Glutamatergic neuron (in vitro differentiated cells): ENCODE measurements around the gene SERPINB12. TPM values are rescaled to one million over a fixed set of nuclear protein-coding genes. Genes with fewer than 3 reads are reported as not detected.
A peak's percentile ranks its signal among the peaks of the same experiment; 100 is the strongest.

ENCODE experiments used
- DNase-seq: peaks from one replicate; pipeline ENCODE4 v3.0.0; 2022
- H3K27ac Mint-ChIP-seq: one replicate; pipeline ENCODE4 v1.8.0; 2020; ENCODE audit warnings: mild to moderate bottlenecking, mixed read lengths, inconsistent platforms; ENCODE audit not compliant: unreplicated experiment
- H3K27me3 Mint-ChIP-seq: one replicate; pipeline ENCODE4 v1.8.0; 2020; ENCODE audit warnings: mild to moderate bottlenecking, moderate library complexity, mixed read lengths, inconsistent platforms; ENCODE audit not compliant: unreplicated experiment
- H3K36me3 Mint-ChIP-seq: one replicate; pipeline ENCODE4 v1.8.0; 2020; ENCODE audit warnings: mild to moderate bottlenecking, mixed read lengths, inconsistent platforms; ENCODE audit not compliant: unreplicated experiment
- H3K4me1 Mint-ChIP-seq: one replicate; pipeline ENCODE4 v1.8.0; 2020; ENCODE audit warnings: mild to moderate bottlenecking, low read depth, mixed read lengths, inconsistent platforms; ENCODE audit not compliant: unreplicated experiment
- H3K4me3 Mint-ChIP-seq: one replicate; pipeline ENCODE4 v1.8.0; 2020; ENCODE audit warnings: mild to moderate bottlenecking, mixed read lengths, inconsistent platforms; ENCODE audit not compliant: unreplicated experiment
- H3K9me3 Mint-ChIP-seq: one replicate; pipeline ENCODE4 v1.8.0; 2020; ENCODE audit warnings: mild to moderate bottlenecking, moderate library complexity, mixed read lengths, inconsistent platforms; ENCODE audit not compliant: unreplicated experiment
- total RNA-seq: library from RNA; stranded (reverse); fragmentation: NEBNext Ultra II Directional; extraction: Animal tissue kit (Norgen Biotek cat#: 25700); gene quantifications from one replicate; pipeline ENCODE4 v1.2.1, GENCODE V29; 2021; ENCODE audit not compliant: unreplicated experiment
- TF ChIP-seq, protein P1 (sequence below): fragments of 200-600 bp; sonication (generic); IDR thresholded peaks from one replicate; pipeline ENCODE4 v1.5.0; 2021; ENCODE audit not compliant: partially characterized antibody, unreplicated experiment

Gene SERPINB12
- total RNA-seq, 1 donor from 2014 or later = not detected

DNA sequence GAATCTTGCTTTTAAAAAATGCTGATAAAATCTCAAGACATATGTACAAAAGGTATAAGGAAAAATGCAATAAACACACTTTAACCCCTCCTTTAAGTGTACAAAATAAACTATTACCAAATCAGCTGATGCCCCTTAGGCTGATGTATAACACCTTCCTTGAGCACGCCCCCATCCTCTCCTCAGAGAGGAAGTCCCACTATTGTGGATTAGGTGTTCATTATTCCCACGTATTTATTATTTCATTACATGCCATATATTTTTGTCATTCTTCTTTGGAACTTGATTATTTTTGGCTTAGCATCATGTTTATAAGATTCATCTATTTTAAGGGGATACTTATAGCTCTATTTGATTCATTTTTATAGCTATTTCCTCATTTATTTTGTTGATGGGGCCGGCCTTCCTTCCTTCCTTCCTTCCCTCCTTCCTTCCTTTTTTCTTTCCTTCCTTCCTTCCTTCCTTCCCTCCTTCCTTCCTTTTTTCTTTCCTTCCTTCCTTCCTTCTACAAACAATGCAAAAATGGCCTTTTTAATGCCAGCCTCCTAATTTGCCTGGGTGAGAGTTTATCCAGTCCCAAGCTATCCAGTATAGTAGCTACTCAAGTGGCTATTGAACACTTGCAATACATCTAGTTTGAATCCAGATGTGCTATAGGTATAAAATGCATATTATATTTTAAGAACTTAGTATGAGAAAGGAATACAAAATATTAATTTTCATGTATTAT is 49.0 kb downstream of the SERPINB12 start:
- no peaks in the 10 kb centered on the region for H3K27me3 Mint-ChIP-seq
- peaks cover 1% of the 10 kb centered on the region for H3K9me3 Mint-ChIP-seq
- no peaks in the 10 kb centered on the region for H3K36me3 Mint-ChIP-seq
- no peak for DNase-seq
- no peaks in the 10 kb centered on the region for H3K4me1 Mint-ChIP-seq
- no peak overlapping the region for H3K4me3 Mint-ChIP-seq
- TF ChIP-seq, protein P1, sequence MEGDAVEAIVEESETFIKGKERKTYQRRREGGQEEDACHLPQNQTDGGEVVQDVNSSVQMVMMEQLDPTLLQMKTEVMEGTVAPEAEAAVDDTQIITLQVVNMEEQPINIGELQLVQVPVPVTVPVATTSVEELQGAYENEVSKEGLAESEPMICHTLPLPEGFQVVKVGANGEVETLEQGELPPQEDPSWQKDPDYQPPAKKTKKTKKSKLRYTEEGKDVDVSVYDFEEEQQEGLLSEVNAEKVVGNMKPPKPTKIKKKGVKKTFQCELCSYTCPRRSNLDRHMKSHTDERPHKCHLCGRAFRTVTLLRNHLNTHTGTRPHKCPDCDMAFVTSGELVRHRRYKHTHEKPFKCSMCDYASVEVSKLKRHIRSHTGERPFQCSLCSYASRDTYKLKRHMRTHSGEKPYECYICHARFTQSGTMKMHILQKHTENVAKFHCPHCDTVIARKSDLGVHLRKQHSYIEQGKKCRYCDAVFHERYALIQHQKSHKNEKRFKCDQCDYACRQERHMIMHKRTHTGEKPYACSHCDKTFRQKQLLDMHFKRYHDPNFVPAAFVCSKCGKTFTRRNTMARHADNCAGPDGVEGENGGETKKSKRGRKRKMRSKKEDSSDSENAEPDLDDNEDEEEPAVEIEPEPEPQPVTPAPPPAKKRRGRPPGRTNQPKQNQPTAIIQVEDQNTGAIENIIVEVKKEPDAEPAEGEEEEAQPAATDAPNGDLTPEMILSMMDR = no peak
- H3K27ac Mint-ChIP-seq = no peak overlapping the region

- Mint-ChIP-seq H3K9me3 (peaks cover 1% of the 10 kb centered on the region), H3K27ac (no peak overlapping the region), H3K4me1 (no peaks in the 10 kb centered on the region), H3K36me3 (no peaks in the 10 kb centered on the region), H3K27me3 (no peaks in the 10 kb centered on the region), H3K4me3 (no peak overlapping the region)
- TF ChIP-seq, protein P1 = no peak
- DNase-seq = no peak
Observed at GRCh38 chr18:63591725-63592124, 49.6 kb downstream of the SERPINB12 start.

DNA sequence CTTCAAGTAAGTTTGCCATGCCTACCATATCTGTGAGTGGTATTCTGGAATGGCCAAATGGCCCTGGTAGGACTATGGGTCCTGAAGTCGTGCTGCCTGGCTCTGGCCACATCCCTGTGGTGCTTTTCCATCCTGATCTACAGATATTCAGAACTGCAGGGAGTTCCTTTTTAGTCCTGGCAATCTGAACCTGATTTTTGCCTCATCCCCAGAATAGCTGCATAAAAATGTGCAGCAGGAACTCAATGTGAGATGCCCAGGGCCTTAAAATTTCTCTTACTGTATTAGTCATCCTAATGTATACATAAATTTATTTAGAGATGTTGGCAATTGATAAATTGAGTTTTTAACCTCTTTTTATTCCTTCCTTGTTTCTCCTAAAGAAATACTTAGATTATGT is 50.3 kb downstream of the SERPINB12 start:
- H3K27ac Mint-ChIP-seq = no peak overlapping the region
- no peaks in the 10 kb centered on the region for H3K4me1 Mint-ChIP-seq
- H3K36me3 Mint-ChIP-seq = no peaks in the 10 kb centered on the region
- TF ChIP-seq, protein P1 = no peak
- H3K9me3 Mint-ChIP-seq = peaks cover 1% of the 10 kb centered on the region
- no peak for DNase-seq
- no peak overlapping the region for H3K4me3 Mint-ChIP-seq
- no peaks in the 10 kb centered on the region for H3K27me3 Mint-ChIP-seq

- no peaks in the 10 kb centered on the region for H3K4me1 Mint-ChIP-seq
- no peak overlapping the region for H3K27ac Mint-ChIP-seq
- TF ChIP-seq, protein P1 = no peak
- H3K27me3 Mint-ChIP-seq = no peaks in the 10 kb centered on the region
- no peak overlapping the region for H3K4me3 Mint-ChIP-seq
- H3K9me3 Mint-ChIP-seq = no peaks in the 10 kb centered on the region
- no peak for DNase-seq
- no peaks in the 10 kb centered on the region for H3K36me3 Mint-ChIP-seq
Observed at GRCh38 chr18:63596964-63597363, 54.8 kb downstream of the SERPINB12 start.

DNA sequence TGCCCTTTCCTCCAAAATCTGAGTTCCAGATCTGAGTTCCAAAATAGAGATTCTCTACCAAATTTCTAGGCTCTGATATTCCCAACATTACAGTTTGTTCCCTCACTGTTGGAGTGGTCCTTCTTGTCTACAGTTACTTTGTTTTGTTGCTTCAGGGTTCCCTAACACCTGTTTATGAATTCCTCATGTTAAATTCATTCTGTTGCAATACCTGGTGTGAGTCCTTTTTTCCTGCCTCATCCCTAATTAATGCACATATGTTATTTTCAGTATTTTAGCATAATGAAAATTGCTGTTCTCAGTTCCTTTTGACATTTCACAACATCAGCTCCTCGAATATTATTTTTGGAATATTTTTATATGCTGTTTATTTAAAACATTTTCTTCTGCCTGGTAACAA is 61.2 kb downstream of the SERPINB12 start:
- Mint-ChIP-seq H3K9me3 (no peaks in the 10 kb centered on the region), H3K36me3 (no peaks in the 10 kb centered on the region), H3K27ac (peak overlapping the region; percentile 52), H3K4me1 (no peaks in the 10 kb centered on the region), H3K27me3 (no peaks in the 10 kb centered on the region), H3K4me3 (no peak overlapping the region)
- TF ChIP-seq, protein P1 = no peak
- no peak for DNase-seq
